ENCODE measurements around the gene CEP85L. TPM values are rescaled to one million over a fixed set of nuclear protein-coding genes. Genes with fewer than 3 reads are reported as not detected.

Gene CEP85L
- total RNA-seq, 1 donor from 2014 or later, result 12.6 TPM

GRCh38 chr6:118565311-118565960, 86.0 kb downstream of the CEP85L start:
- Mint-ChIP-seq H3K4me1 (no peaks in the 10 kb centered on the region), H3K9me3 (no peaks in the 10 kb centered on the region), H3K4me3 (no peak overlapping the region), H3K27me3 (ENCODE audit: insufficient read depth, low read depth) (no peaks in the 10 kb centered on the region), H3K27ac (no peak overlapping the region), H3K36me3 (no peaks in the 10 kb centered on the region)
- Histone ChIP-seq H3K36me3 (no peaks in the 10 kb centered on the region), H3K27ac (no peak overlapping the region), H3K79me2 (ENCODE audit: low read depth) (no peaks in the 10 kb centered on the region), H4K20me1 (ENCODE audit: low read depth) (no peaks in the 10 kb centered on the region), H3F3A (ENCODE audit: low read depth) (no peaks in the 10 kb centered on the region), H3K4me1 (no peaks in the 10 kb centered on the region), H2AFZ (replicated peaks) (no peak overlapping the region), H3K9ac (no peak overlapping the region), H3K9me3 (ENCODE audit: low read depth) (no peaks in the 10 kb centered on the region), H3K27me3 (no peaks in the 10 kb centered on the region), H3K4me2 (no peak overlapping the region), H3K4me3 (no peak overlapping the region)
- TF ChIP-seq CTCF (IDR thresholded peaks at IDR 0.05) (peak; percentile 36), EZH2 (IDR thresholded peaks at IDR 0.05) (no peak)
- DNase-seq (ENCODE audit: low spot score), result no peak

- H3K4me3 ChIP-seq, result no peak overlapping the region
- Mint-ChIP-seq H3K27me3 (ENCODE audit: insufficient read depth, low read depth) (no peaks in the 10 kb centered on the region), H3K27ac (no peak overlapping the region), H3K36me3 (no peaks in the 10 kb centered on the region), H3K4me3 (no peak overlapping the region), H3K9me3 (no peaks in the 10 kb centered on the region), H3K4me1 (no peaks in the 10 kb centered on the region)
- no peaks in the 10 kb centered on the region for H3K36me3 ChIP-seq
- H4K20me1 ChIP-seq (ENCODE audit: low read depth), result no peaks in the 10 kb centered on the region
- no peaks in the 10 kb centered on the region for H3F3A ChIP-seq (ENCODE audit: low read depth)
- no peak overlapping the region for H3K4me2 ChIP-seq
- no peak overlapping the region for H2AFZ ChIP-seq (replicated peaks)
- TF ChIP-seq EZH2 (IDR thresholded peaks at IDR 0.05) (no peak), CTCF (IDR thresholded peaks at IDR 0.05) (no peak), EZH2phosphoT487 (IDR thresholded peaks at IDR 0.05) (no peak)
- DNase-seq (ENCODE audit: low spot score), result no peak
- H3K9ac ChIP-seq, result no peak overlapping the region
- H3K27me3 ChIP-seq, result no peaks in the 10 kb centered on the region
- no peak overlapping the region for H3K27ac ChIP-seq
- H3K9me3 ChIP-seq (ENCODE audit: low read depth), result no peaks in the 10 kb centered on the region
- H3K79me2 ChIP-seq (ENCODE audit: low read depth), result no peaks in the 10 kb centered on the region
- H3K4me1 ChIP-seq, result no peaks in the 10 kb centered on the region
Measured at GRCh38 chr6:118562959-118563358, 88.4 kb downstream of the CEP85L start.

DNA sequence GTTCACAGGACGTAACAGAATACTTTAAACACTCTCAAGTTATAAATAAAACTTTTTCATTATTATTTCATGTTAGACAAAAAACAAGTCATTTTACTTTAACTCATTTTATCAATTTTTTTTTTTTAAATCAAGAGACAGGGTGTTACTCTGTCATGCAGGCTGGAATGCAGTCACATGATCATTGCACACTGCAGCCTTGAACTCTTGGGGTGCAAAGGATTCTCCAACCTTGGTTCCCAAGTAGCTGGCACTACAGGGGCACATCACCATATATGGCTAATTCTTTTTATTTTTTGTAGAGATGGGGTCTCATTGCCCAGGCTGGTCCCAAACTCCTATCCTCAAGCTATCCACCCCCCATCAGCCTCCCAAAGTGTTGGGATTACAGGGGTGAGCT, 89.1 kb downstream of the CEP85L start:
- Histone ChIP-seq H3K79me2 (ENCODE audit: low read depth) (no peaks in the 10 kb centered on the region), H3K9ac (no peak overlapping the region), H3K4me3 (no peak overlapping the region), H4K20me1 (ENCODE audit: low read depth) (no peaks in the 10 kb centered on the region), H2AFZ (replicated peaks) (no peak overlapping the region), H3K4me2 (no peak overlapping the region), H3K9me3 (ENCODE audit: low read depth) (no peaks in the 10 kb centered on the region), H3K36me3 (no peaks in the 10 kb centered on the region), H3K27ac (no peak overlapping the region), H3F3A (ENCODE audit: low read depth) (no peaks in the 10 kb centered on the region), H3K27me3 (no peaks in the 10 kb centered on the region), H3K4me1 (no peaks in the 10 kb centered on the region)
- Mint-ChIP-seq H3K27me3 (ENCODE audit: insufficient read depth, low read depth) (no peaks in the 10 kb centered on the region), H3K36me3 (peaks cover 2% of the 10 kb centered on the region), H3K4me1 (no peaks in the 10 kb centered on the region), H3K4me3 (no peak overlapping the region), H3K27ac (no peak overlapping the region), H3K9me3 (no peaks in the 10 kb centered on the region)
- DNase-seq (ENCODE audit: low spot score), result no peak
- no peak for TF ChIP-seq EZH2phosphoT487 (IDR thresholded peaks at IDR 0.05)
- no peak for TF ChIP-seq EZH2 (IDR thresholded peaks at IDR 0.05)
- no peak for TF ChIP-seq CTCF (IDR thresholded peaks at IDR 0.05)
